Stimulated activated CD8-positive, alpha-beta memory T cell treated with anti-CD3 and anti-CD28 coated beads, Interleukin-7, amount 100 ng/mL, for 4 hours (primary cell): Measurements from ENCODE around the gene CROT.
A peak's percentile ranks its signal among the peaks of the same experiment; 100 is the strongest.
"Not testable (repeated sequence)": the region's sequence is repeated elsewhere in the genome, so short reads cannot be mapped to it uniquely, and the experiment has no call there.

Source experiments
- DNase-seq, 2 donors: peaks; one replicate each; pipeline ENCODE4 v3.0.0-alpha.2; 2020; ENCODE audit warnings: low read depth in 2 of 2

The CROT gene, protein sequence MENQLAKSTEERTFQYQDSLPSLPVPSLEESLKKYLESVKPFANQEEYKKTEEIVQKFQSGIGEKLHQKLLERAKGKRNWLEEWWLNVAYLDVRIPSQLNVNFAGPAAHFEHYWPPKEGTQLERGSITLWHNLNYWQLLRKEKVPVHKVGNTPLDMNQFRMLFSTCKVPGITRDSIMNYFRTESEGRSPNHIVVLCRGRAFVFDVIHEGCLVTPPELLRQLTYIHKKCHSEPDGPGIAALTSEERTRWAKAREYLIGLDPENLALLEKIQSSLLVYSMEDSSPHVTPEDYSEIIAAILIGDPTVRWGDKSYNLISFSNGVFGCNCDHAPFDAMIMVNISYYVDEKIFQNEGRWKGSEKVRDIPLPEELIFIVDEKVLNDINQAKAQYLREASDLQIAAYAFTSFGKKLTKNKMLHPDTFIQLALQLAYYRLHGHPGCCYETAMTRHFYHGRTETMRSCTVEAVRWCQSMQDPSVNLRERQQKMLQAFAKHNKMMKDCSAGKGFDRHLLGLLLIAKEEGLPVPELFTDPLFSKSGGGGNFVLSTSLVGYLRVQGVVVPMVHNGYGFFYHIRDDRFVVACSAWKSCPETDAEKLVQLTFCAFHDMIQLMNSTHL

DNA sequence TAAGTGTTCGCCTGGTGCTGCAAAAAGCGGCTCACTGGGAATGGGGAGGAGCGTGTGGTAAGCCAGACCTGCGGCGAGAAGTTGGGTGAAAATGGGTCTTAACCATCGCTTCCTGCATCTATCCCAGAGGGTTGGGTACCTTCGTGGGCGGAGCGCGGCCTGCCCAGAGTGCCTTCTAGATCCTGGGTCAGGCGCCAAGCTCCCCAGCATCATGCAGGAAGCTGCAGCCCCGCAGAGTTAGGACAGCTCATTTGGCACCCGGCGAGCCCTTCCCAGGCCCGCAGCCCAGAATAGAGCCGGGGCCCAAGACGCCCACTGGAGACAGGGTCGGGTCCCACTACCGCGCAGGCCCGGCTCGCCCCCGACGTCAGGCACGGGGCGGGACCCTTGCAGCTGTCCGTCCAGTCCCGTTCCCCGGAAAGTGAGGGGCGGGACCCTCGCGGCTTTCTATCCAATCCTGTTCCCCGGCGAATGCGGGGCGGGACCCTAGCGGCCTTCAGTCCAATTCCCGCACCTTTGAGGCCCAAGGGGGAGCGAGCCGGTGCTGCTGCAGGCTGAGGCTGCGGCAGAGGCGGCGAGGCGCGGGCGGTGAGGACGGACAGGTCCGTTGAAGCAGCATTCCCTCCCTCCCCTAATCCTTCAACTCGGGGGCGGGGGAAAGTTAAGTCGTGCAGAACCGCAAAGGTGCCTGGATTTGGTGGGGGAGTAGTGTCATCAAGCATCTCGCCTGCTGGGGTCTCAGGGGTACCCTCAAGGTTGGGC lies at the start of gene CROT:
Gene CROT (plus strand): TSS at position 499 of the 762 bp plus-strand sequence. CDS start 3,405 bp downstream, outside the sequence.
- peak; percentile 86 to 92 for DNase-seq

DNA sequence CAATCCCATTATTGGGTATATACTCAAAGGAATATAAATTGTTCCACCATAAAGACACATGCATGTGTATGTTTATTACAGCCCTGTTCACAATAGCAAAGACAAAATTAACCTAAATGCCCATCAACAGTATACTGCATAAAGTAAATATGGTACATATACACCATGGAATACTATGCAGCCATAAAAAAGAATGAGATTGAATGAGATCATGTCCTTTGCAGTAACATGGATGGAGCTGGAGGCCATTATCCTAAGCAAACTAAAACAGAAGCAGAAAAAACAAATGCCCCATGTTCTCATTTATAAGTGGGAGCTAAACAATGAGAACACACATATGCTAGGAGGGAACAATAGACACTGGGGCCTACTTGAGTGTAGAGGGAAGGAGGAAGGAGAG lies 44.7 kb upstream of the CROT start:
- no peak for DNase-seq

- no peak for DNase-seq
Observed at GRCh38 chr7:87310790-87311419, 34.6 kb upstream of the CROT start.

DNA sequence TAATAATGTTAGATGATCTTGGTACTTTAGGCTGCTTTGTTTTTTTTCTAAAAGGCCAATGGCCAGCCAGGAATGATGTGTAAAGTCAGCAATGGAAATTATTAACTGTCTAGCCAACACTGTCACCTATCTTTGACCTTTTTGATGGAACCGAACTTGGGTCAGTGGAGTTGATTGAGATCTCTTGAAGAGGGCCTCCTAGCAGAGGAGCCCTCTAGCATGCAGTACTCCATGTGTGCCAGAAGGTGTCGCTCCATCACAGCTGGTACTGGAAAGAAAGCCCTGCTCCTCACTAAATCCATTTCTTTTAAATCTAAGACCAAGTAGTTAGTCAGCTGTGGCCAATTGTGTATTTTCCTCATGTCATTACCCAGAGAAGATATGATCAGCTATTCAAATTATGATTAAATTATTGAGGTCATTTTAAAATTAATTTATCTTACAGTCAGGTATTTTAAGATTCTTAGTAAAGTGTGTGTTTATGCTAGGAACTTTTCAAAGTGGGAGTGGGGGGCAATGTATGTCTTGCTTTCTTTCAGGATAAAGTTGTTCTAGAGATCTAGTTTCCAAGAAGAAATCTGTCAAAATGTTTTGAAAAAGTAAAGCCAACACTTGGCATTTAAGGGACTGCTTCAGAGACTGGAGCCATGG lies 33.1 kb upstream of the CROT start:
- peak; percentile 31 to 46 for DNase-seq

- no peak for DNase-seq
Observed at GRCh38 chr7:87316097-87316700, 29.3 kb upstream of the CROT start.

GRCh38 chr7:87316846-87317552 lies 28.5 kb upstream of the CROT start:
- DNase-seq: no peak

DNA sequence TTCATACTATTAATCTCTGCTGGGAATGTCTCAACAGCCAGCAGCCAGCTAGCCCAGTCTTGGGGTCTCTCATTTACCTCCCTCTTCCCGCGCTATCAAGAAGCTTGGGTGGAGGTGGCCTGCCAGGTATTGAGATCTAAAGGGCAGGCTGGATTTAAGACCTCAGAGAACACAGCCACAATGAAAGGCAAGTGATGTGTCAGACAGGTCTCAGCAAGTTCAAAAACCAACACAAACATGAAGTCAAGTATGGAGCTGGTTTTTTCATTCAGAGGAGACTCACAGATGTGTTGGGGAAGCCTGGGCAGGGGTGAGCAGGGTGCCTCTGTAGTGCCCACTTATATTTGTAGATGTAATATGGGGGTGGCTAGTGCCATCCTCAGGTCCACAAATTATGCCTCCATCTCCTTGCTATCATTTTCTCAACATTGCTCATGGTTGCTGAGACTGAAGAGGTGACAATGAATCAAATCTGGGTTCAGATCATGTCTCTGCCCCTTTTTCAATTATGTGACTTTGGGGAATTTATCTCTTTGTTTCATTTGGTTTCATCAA lies 27.7 kb upstream of the CROT start:
- DNase-seq: no peak

GRCh38 chr7:87318741-87319140 lies 26.7 kb upstream of the CROT start:
- DNase-seq: no peak

DNA sequence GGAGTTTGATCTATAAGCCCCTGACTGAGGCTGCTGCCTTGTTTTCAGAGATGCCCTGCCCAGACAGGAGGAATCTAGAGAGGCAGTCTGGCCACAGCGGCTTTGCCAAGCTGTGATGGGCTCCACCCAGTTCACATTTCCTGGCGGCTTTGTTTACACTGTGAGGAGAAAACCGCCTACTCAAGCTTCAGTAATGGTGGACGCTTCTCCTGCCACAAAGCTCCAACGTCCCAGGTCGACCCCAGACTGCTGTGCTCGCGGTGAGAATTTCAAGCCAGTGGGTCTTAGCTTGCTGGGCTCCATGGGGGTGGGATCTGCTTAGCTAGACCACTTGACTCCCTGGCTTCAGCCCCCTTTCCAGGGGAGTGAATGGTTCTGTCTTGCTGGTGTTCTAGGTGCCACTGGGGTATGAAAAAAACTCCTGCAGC lies 26.3 kb upstream of the CROT start:
- DNase-seq: not testable (repeated sequence)

DNA sequence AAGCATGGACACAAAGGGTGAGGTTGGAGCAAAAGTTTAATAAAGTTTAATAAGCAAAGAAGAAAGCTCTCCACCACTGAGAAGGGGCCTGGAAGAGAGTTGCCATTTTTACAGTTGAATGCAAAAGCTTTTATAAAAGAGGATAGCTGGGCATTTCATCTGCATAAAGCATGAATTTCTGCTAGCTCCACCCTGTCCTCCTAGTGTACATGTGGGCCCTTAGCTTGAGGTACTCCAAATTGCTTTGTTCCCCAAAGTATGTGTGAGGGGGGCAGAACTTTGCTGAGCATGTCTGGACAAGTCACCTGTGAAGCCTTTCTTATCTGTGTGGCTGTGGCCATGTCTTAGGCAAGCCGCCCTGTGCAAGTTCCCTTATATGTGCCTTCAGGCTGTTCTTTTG lies 22.6 kb upstream of the CROT start:
- no peak for DNase-seq

DNA sequence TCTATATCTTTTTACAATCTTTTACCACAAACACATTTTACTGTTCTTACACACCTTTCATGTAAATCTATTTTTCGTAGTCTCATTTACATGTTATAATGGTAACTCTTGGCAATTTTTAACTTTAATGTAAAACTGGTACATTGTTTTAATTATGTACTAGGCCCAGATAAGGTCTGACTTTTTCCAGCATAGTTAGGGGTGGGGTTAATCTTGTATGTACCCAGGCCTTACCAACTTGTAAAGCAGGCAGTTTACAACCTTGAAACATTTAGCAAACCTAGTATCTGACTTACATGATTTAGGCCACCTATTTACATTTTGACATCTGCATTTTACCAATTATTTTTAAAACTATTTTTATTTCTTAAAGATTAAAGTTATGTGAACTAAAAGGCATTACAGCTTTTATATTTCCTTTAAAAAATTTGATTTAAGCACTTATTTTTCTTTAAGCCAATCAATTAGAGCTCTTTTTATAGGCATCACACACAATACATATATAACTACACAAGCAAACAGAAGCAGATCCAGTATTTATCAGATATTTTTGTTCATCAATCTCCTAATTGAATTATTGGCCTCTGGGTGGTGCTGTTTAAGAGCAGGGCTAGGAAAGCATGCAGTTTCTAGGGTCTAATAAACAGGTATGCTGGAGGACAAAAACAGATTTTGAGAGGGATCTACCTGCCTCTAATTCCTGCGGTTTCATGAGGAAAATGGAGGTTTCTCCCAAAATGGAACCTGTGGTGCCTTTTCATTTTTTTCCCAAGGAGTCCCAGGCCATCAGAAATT lies 19.7 kb upstream of the CROT start:
- DNase-seq: no peak

- DNase-seq: no peak
Observed at GRCh38 chr7:87328281-87328680, 17.2 kb upstream of the CROT start.

GRCh38 chr7:87330316-87330715 lies 15.1 kb upstream of the CROT start:
- no peak for DNase-seq

GRCh38 chr7:87330942-87331341 lies 14.5 kb upstream of the CROT start:
- DNase-seq: no peak

GRCh38 chr7:87331687-87332252 lies 13.7 kb upstream of the CROT start:
- DNase-seq: no peak

DNA sequence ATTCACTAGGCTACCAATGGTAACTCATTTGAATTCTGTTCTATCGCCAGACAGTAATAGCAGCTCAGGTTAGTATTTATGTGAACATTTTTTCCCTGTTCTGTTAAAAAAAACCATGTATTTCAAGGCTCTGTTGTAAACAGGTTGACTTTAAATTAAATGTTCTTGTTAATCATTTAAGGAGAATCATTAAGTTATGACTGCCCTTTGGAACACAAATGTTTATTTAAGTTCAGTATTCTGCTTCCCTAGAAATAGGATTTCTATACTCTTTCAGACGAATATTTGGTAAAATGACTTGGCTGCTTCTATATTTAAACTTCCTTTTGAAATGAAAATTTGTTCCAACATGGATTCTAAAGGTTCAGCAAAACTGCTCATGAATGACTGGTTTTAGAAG lies 13.1 kb upstream of the CROT start:
- no peak for DNase-seq

DNA sequence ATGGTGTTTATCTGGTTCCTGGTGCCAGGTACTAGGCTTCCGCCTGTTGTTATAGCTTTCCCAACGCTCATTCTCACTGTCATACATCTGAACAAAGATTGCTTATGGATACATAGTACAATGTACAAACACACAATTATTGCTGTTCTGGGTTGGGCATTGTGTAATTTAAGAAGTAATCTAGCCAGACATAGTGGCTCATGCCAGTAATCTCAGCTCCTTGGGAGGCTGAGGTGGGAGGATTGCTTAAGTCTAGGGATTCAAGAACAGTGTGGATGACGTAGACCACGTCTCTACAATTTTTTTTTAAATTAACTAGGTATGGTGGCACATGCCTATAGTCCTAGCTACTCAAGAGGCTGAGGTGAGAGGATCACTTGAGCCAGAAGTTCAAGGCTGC lies 9.3 kb upstream of the CROT start:
- DNase-seq: no peak

DNA sequence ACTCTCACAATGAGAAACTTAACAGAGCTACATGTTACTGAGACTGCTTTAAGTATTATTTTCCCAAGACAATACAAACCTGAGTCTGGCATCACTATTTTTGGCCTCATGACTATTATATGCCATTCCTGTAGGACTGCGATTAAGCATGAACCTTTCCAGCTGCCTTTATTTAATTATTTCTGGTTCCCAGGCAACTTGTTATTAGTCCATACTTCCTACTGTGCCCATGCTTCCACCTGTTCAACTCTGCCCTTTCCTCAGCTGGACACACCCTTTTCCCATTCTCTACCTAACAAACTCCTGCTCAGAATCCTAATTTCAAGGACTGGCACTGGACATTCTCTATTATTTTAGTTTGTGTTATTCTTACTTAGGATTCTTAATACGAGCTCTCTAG lies 8.1 kb upstream of the CROT start:
- no peak for DNase-seq

- DNase-seq: no peak
Observed at GRCh38 chr7:87339373-87339897, 6.0 kb upstream of the CROT start.
